HG03457 (cell line): ENCODE data around the gene PPT2.

Source experiments
- ATAC-seq: cut with Tn5 transposase; IDR thresholded peaks from one replicate; pipeline ENCODE4 v1.9.1; 2021; ENCODE audit warnings: moderate number of reproducible peaks; ENCODE audit not compliant: unreplicated experiment

Gene PPT2

DNA sequence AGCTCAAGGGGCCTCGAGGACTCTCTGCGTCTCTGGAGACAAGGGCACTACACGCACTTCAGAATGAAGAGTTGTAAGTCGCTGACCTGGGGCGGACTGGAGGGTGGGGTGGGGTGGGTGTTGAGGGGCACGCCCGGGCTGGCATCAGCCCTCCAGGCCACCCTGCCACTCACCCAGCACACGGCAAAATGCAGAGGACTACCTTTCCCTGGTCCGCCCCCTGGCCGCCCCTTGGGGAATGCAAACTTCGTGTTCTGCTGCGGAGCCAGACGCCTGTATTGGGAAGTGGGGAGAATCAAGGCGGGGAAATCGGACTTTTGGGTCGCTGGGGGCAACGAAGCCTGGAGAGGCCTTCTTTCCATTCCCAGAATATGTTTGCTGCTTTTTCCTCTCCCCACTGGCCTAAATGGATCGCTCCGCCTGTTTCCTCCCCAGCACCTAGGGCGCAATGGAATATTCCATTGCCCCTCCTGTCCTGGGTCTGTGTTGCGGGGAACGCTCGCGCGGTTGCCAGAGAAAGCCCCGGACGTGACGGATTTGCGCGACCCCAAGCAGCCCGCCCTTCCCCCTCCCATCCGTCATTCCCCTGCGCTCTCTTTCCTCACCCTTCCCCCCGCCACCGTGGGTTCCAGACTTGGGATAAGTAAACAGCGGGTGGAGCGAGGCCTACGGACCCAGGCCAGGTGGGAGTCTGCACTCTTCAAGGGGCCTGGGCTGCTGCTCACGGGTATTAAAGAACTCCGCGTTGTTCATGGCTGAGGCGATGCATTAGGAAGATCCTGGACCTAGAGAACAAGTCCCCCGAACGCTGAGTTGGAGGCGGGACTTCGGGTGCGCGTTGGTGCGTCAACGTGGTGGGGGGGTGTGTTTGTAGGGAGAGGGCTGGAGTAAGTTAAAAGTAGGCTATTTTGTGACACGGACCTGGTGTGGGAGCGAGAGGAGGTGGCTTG lies at the start of gene PPT2:
Gene PPT2, plus strand, starts transcription at position 578 of the 950 bp plus-strand sequence. CDS start 454 bp downstream, outside the sequence.
- ATAC-seq, result no peak

- ATAC-seq, result no peak
These were observed 48.5 kb upstream of the PPT2 start for GRCh38 chr6:32105433-32105832.

DNA sequence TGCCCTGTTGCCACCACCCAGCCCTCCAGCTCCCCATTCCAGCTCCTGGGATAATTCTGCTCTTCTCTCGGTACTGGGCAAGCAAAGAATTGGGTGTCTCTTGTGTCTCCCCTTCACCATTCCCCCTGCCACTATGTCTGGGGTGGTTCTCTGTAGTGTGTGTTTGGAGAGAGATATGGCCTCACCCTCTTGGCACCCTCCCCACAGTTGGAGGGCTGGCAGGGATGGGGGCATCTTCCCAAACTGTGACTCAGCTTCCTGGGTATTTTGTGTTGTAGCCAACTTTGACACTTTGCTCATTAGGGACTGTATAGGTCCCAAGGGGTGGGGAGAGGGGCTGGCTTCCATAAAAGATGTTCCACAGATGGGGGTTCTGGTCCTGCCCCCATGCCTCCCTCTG lies 46.5 kb upstream of the PPT2 start:
- no peak for ATAC-seq

DNA sequence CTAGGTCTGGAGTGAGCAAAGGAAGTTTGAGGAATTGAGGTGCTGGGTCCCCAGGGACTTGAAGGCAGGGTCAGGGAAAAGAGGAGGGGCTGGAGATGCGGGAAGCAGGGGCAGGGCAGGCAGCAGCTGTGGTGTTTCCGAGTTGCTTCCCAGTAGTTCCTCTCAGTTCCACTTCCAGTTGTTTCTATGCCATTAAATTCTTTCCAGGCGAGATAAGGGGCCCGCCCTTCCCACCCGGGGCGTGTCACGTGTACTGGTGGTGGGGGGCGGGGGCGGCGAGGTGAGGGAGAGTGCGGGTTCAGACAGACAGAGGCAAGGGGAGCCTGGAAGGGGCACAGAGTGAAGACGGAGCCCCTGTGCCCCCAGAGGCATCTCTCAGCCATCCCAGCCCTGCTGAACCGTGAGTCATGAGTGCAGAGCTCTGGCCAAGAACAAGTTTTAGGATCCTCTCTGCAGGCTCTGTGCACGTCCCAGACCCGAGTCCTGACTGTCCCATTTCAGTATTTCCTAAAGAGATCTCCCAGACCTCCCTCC lies 45.8 kb upstream of the PPT2 start:
- no peak for ATAC-seq

DNA sequence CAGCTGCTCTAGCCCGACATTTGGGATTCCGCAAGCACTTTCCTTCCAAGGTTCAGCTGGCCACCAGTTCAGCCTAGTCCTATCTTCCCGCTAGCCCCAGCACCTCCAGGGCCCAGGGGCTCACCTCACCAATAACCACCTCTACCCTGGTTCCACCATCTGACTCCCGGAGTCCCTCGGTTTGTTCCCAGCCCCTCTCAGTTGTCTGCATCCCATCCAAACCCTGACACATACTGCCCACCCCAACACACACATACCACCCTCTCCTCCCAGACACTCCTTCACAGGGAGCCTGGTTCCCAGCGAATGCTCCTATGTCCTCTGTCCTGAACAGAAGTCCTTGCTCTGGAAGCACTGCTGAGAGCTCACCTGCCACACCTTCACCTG lies 45.2 kb upstream of the PPT2 start:
- ATAC-seq, result no peak

- no peak for ATAC-seq
These were observed 44.7 kb upstream of the PPT2 start, which contains the start of gene TNXB for GRCh38 chr6:32109114-32109764. TNXB (minus strand) TSS chr6:32109338; CDS start chr6:32098198, 11,140 bp downstream.

- ATAC-seq, result no peak
These were observed 44.2 kb upstream of the PPT2 start for GRCh38 chr6:32109765-32110160.

GRCh38 chr6:32110632-32111031 lies 43.3 kb upstream of the PPT2 start:
- no peak for ATAC-seq

DNA sequence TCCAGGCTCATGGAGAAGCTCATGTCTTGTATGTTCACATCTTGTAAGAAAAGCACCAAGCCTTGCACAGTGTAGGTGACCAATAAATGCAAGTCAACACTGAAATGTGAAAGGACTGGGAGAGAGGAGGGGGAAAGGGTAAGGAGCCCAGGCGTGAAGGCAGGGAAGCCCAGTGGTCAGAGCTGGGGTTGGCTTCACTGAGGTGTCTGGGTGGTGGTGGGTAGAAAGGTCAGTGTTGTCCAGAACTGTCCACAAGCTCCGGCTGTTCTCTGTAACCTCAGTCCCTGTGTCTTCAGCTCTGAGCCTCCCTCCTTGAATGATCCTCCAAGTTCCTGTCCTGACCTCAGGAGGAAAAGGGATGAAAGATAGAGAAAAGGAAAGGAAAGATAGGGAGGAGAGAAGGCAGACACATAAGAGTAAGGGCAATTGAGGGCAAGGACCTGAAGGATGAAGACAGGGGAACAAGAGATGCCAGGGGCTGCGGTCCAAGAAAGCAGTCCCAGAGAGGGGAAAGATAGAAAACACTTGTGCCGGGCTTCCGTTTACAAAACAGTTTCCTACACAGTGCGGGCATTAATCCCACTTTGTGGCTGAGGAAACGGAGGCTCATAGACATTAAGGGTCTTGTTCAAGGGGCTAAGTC lies 42.4 kb upstream of the PPT2 start:
- ATAC-seq, result no peak

GRCh38 chr6:32112431-32112980 lies 41.4 kb upstream of the PPT2 start:
- ATAC-seq, result no peak

DNA sequence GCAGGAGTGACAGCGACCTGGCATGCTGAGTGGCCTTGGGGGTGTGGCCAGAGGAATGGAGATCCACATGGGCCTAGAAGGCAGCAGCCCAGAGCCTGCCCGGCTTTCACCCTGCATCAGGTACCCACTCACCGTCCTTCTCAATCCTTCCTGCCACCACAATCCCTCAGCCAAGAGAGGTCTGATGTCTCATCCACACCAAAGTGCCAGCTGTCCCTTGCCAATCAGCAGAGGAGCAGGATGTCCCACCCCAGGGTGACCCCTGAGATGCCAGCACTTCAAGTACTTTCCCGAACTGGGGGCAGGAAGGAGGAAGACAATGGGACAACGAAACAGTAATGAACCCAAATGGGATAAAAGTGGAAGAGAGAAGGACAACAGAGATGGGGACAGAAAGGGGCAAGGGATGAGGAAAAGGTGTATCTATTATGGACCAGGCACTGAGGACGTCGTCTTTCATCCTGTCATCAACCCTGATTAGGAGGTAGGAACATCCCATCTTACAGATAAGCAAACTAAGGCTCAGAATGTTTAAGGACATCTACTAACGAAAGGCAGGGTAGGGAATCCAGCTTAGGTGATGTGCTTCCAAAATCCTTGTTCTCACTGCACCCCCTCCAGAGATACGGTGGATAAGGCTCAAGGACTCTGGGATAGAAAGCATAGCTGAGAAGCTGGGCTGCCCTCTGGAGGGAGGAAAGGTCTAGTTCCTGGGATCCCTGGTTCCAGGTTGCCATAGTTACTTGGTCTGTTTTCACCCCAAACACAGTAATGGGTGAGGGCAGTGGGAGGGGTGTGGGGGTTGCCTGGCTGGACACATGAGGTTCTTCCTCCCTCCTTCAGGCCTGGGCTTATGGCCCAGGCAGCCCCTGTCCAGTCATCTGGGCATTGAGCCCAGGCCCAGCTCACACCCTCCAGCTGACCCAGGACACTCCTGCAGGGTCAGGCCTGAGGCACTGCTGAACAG lies 40.3 kb upstream of the PPT2 start:
- ATAC-seq, result no peak

DNA sequence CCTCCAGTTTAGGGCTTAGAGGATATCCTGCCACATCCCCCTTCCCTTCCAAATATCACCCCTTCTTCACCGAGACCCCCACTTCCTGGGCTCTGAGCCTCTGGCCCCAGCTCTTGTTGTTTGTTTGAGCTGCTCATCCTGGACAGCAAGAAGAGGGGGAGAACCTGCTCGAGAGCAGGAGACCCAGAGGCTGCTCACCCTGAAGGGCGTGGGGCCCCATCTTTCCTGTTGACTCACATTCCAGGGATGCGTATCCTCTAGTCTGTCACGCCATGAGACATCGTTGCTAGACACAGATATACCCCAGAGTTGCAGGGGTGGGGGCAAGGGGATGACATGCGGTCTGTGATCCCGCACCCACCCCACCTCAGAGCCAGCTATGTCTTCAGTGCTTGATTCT lies 39.1 kb upstream of the PPT2 start:
- ATAC-seq, result no peak

GRCh38 chr6:32115623-32116022 lies 38.3 kb upstream of the PPT2 start:
- ATAC-seq, result no peak

GRCh38 chr6:32116674-32117073 lies 37.3 kb upstream of the PPT2 start:
- no peak for ATAC-seq

GRCh38 chr6:32117461-32117860 lies 36.5 kb upstream of the PPT2 start:
- ATAC-seq, result no peak

- ATAC-seq, result no peak
These were observed 34.9 kb upstream of the PPT2 start for GRCh38 chr6:32118782-32119628.

GRCh38 chr6:32120573-32121059 lies 33.3 kb upstream of the PPT2 start:
- ATAC-seq, result no peak

DNA sequence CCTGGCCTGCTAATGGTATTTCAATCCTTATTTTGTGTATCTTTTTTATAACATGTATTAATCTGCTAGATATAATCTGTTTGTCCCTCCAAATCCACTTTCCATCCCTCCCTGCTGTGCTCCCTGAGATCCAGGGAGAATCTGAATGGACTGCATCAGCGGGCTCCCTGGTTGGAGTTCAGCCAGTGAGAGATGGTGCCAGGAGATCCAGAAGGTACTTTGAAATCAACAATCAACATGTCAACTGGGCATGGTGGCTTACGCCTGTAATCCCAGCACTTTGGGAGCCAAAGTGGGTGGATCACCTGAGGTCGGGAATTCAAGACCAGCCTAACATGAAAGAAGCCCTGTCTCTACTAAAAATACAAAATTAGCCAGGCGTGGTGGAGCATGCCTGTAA lies 30.3 kb upstream of the PPT2 start:
- ATAC-seq, result no peak

- no peak for ATAC-seq
These were observed 27.1 kb upstream of the PPT2 start for GRCh38 chr6:32126880-32127279.
